Measurements from ENCODE around the gene PSAP. TPM values are rescaled to one million over a fixed set of nuclear protein-coding genes. Genes with fewer than 3 reads are reported as not detected.
"Not testable (repeated sequence)": the region's sequence is repeated elsewhere in the genome, so short reads cannot be mapped to it uniquely, and the experiment has no call there.

PSAP gene
- total and polyA plus RNA-seq, 2 experiments from 2014 or later = 151 to 391 TPM

GRCh38 chr10:71873582-71874211, 22.6 kb upstream of the PSAP start (continued):
- TF ChIP-seq CTCF (conservative IDR thresholded peaks at IDR 0.05; ENCODE audit: low read depth in 2 of 2) (no peak), ETS1 (IDR thresholded peaks at IDR 0.05) (no peak)

GRCh38 chr10:71869601-71870000, 18.6 kb upstream of the PSAP start:
- not testable (repeated sequence) for H2AFZ ChIP-seq; H3K79me2 ChIP-seq (replicated peaks; ENCODE audit: insufficient read depth); H3K27ac Mint-ChIP-seq; DNase-seq (ENCODE audit: low spot score); H3K27me3 Mint-ChIP-seq (ENCODE audit: insufficient read depth, low read depth, poor library complexity); H3K4me3 Mint-ChIP-seq; H3K27ac ChIP-seq (ENCODE audit: low read depth); H3K4me1 ChIP-seq (ENCODE audit: insufficient read depth); H3K9me2 ChIP-seq (ENCODE audit: insufficient read depth); H3K4me1 Mint-ChIP-seq; ATAC-seq; H3K36me3 Mint-ChIP-seq (ENCODE audit: low read depth); H3F3A ChIP-seq (replicated peaks; ENCODE audit: low read depth); H3K36me3 ChIP-seq (ENCODE audit: insufficient read depth); H3K27me3 ChIP-seq (ENCODE audit: insufficient read depth); H4K20me1 ChIP-seq (replicated peaks; ENCODE audit: insufficient read depth); H3K4me2 ChIP-seq; H3K4me3 ChIP-seq
- peaks cover 14% of the 10 kb centered on the region for H3K9me3 Mint-ChIP-seq

- no peaks in the 10 kb centered on the region for H3K27me3 ChIP-seq (ENCODE audit: insufficient read depth)
- peaks cover 6% of the 10 kb centered on the region for H3K27me3 Mint-ChIP-seq (ENCODE audit: insufficient read depth, low read depth, poor library complexity)
- no peaks in the 10 kb centered on the region for H3K9me2 ChIP-seq (ENCODE audit: insufficient read depth)
- ATAC-seq (no peak), DNase-seq (ENCODE audit: low spot score) (no peak)
- peaks cover 3% of the 10 kb centered on the region for H3K36me3 Mint-ChIP-seq (ENCODE audit: low read depth)
- H3F3A ChIP-seq (replicated peaks; ENCODE audit: low read depth) = no peaks in the 10 kb centered on the region
- no peak overlapping the region for H2AFZ ChIP-seq
- no peaks in the 10 kb centered on the region for H4K20me1 ChIP-seq (replicated peaks; ENCODE audit: insufficient read depth)
- no peak overlapping the region for H3K4me3 Mint-ChIP-seq
- H3K27ac ChIP-seq (ENCODE audit: low read depth) = no peak overlapping the region
- H3K9me3 Mint-ChIP-seq = peaks cover 13% of the 10 kb centered on the region
- no peak overlapping the region for H3K27ac Mint-ChIP-seq
- no peaks in the 10 kb centered on the region for H3K79me2 ChIP-seq (replicated peaks; ENCODE audit: insufficient read depth)
- no peak overlapping the region for H3K4me2 ChIP-seq
- no peaks in the 10 kb centered on the region for H3K36me3 ChIP-seq (ENCODE audit: insufficient read depth)
- H3K4me3 ChIP-seq = no peak overlapping the region
- peaks cover 4% of the 10 kb centered on the region for H3K4me1 Mint-ChIP-seq
- H3K4me1 ChIP-seq (ENCODE audit: insufficient read depth) = no peaks in the 10 kb centered on the region
- no peak for TF ChIP-seq EZH2 (IDR thresholded peaks at IDR 0.05; ENCODE audit: low read depth, unreplicated experiment)
- TF ChIP-seq POLR2AphosphoS5 (IDR thresholded peaks at IDR 0.05; ENCODE audit: low read depth) = no peak
- TF ChIP-seq REST (IDR thresholded peaks at IDR 0.05; ENCODE audit: unreplicated experiment) = no peak
- no peak for TF ChIP-seq STAT1 (IDR thresholded peaks at IDR 0.05; ENCODE audit: unreplicated experiment)
- TF ChIP-seq ZNF114 (CRISPR knock-in tag; IDR thresholded peaks at IDR 0.05) = no peak
- no peak for TF ChIP-seq CREB1 (CRISPR knock-in tag; IDR thresholded peaks at IDR 0.05; ENCODE audit: low read depth)
Observed at GRCh38 chr10:71868192-71868697, 17.2 kb upstream of the PSAP start.
